ENCODE measurements around the gene HPSE.
A peak's percentile ranks its signal among the peaks of the same experiment; 100 is the strongest.
"Not testable (repeated sequence)": the region's sequence is repeated elsewhere in the genome, so short reads cannot be mapped to it uniquely, and the experiment has no call there.

HPSE gene

GRCh38 chr4:83329521-83330110 is 5.0 kb downstream of the HPSE start:
- DNase-seq: no peak

- DNase-seq: no peak
Measured at GRCh38 chr4:83328521-83329187, 6.0 kb downstream of the HPSE start.

- no peak for DNase-seq
Measured at GRCh38 chr4:83326546-83326945, 8.1 kb downstream of the HPSE start.

GRCh38 chr4:83325306-83325705 is 9.3 kb downstream of the HPSE start:
- not testable (repeated sequence) for DNase-seq

- no peak for DNase-seq
Measured at GRCh38 chr4:83323136-83323535, 11.5 kb downstream of the HPSE start.

GRCh38 chr4:83320548-83320947 is 14.1 kb downstream of the HPSE start:
- DNase-seq: no peak

GRCh38 chr4:83318666-83319065 is 16.0 kb downstream of the HPSE start:
- no peak for DNase-seq

GRCh38 chr4:83317671-83318070 is 17.0 kb downstream of the HPSE start:
- no peak for DNase-seq

- DNase-seq: no peak
Measured at GRCh38 chr4:83316459-83317165, 18.0 kb downstream of the HPSE start.

GRCh38 chr4:83315341-83315870 is 19.2 kb downstream of the HPSE start:
- DNase-seq: no peak

- DNase-seq: no peak
Measured at GRCh38 chr4:83308672-83309071, 26.0 kb downstream of the HPSE start.

GRCh38 chr4:83307920-83308319 is 26.7 kb downstream of the HPSE start:
- DNase-seq: no peak

GRCh38 chr4:83305187-83305586 is 29.5 kb downstream of the HPSE start:
- DNase-seq: no peak

- no peak for DNase-seq
Measured at GRCh38 chr4:83297548-83298260, 36.9 kb downstream of the HPSE start.

GRCh38 chr4:83293305-83294046 is 41.2 kb downstream of the HPSE start:
- no peak for DNase-seq

- not testable (repeated sequence) for DNase-seq
Measured at GRCh38 chr4:83290059-83290774, 44.4 kb downstream of the HPSE start.

- DNase-seq: not testable (repeated sequence)
Measured at GRCh38 chr4:83288381-83288780, 46.3 kb downstream of the HPSE start.

- peak; percentile 10 for DNase-seq
Measured at GRCh38 chr4:83285055-83285407, 49.6 kb downstream of the HPSE start.

GRCh38 chr4:83284193-83285054 is 50.2 kb downstream of the HPSE start, which contains the start of gene COQ2:
COQ2 (minus strand) TSS chr4:83284798; CDS start chr4:83284764, 34 bp downstream.
- peak; percentile 66 for DNase-seq

GRCh38 chr4:83283181-83283580 is 51.5 kb downstream of the HPSE start:
- no peak for DNase-seq

- DNase-seq: peak; percentile 20
Measured at GRCh38 chr4:83282049-83282535, 52.6 kb downstream of the HPSE start.

Measured in NCI-H1694 treated with DMSO at 0.1 percent for 48 hours (cell line).